Measurements from ENCODE around the gene PPIL1. TPM values are rescaled to one million over a fixed set of nuclear protein-coding genes. Genes with fewer than 3 reads are reported as not detected.

The PPIL1 gene
- total and polyA plus RNA-seq, 2 of the 13 experiments (the other 11 are each of a cell fraction or from before 2014, with no cell fraction given) = 74.2 to 144 TPM

DNA sequence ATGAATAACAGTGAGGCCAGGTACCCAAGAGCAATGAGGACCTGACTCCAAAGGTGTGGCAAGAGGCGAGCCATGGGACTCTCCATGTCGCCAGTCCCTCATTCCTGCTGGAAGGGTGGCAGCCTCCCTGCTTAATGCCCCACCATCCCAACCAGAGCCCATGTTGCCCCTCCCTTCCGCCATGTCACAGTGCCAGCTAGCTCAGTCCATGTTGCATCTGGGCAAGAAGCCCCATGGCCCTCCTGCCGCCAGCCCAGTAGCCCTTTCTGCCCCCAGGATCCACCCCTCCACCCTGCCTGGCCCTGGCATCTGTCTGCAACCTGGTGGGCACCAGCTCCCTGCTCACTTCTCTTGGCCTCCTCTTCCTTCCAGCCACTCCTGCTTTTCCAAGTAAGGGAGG is 29.4 kb downstream of the PPIL1 start:
- Histone ChIP-seq H3K79me2 (ENCODE audit: insufficient read depth, low read length) (no peaks in the 10 kb centered on the region), H3K9me3 (ENCODE audit: low read length) (no peaks in the 10 kb centered on the region), H2AFZ (ENCODE audit: low read length) (no peak overlapping the region), H4K20me1 (ENCODE audit: insufficient read depth, low read length) (no peaks in the 10 kb centered on the region), H3K36me3 (replicated peaks in 1 of 2; ENCODE audit: control insufficient read depth in 1 of 2, insufficient read depth in 2 of 2, low read length in 2 of 2) (no peaks in the 10 kb centered on the region), H3K27ac (ENCODE audit: extremely low read length, insufficient read depth, low read length) (no peak overlapping the region), H3K4me2 (ENCODE audit: low read depth, low read length) (no peak overlapping the region), H3K4me3 (replicated peaks in 1 of 3; ENCODE audit: insufficient read depth in 1 of 3, low read depth in 2 of 3, low read length in 3 of 3) (no peak overlapping the region), H3K9ac (ENCODE audit: insufficient read depth, low read depth, low read length) (no peak overlapping the region), H3K27me3 (ENCODE audit: control insufficient read depth in 1 of 2, insufficient read depth in 2 of 2, low read length in 2 of 2) (peaks cover 5 to 11% of the 10 kb centered on the region in 2 experiments), H3K4me1 (ENCODE audit: insufficient read depth, low read length) (peaks cover 24% of the 10 kb centered on the region)
- intact Hi-C loops (cut with micrococcal nuclease; ENCODE audit: unreplicated experiment) (no loop called here), in situ Hi-C loops (cut with HindIII; ENCODE audit: extremely low pct_ligation_motif_present, low pct_unique_long_range_greater_than_20kb) (no loop called here)
- ATAC-seq (no peak), FAIRE-seq (no peak), DNase-seq (ENCODE audit: low spot score) (no peak)
- 53% methylated on average over 4 of the region's 4 CpGs for WGBS (ENCODE audit: low lambda C conversion rate)
- ChIA-PET POLR2A (no interaction called here), CTCF (ENCODE audit: low intra/inter-chr PET ratio, low total read pairs) (no interaction called here)
- no TSS peak for BruUV-seq (replicated peaks)
- TF ChIP-seq BORCS8-MEF2B (CRISPR knock-in tag; IDR thresholded peaks at IDR 0.05) = no peak
- TF ChIP-seq, protein P1, sequence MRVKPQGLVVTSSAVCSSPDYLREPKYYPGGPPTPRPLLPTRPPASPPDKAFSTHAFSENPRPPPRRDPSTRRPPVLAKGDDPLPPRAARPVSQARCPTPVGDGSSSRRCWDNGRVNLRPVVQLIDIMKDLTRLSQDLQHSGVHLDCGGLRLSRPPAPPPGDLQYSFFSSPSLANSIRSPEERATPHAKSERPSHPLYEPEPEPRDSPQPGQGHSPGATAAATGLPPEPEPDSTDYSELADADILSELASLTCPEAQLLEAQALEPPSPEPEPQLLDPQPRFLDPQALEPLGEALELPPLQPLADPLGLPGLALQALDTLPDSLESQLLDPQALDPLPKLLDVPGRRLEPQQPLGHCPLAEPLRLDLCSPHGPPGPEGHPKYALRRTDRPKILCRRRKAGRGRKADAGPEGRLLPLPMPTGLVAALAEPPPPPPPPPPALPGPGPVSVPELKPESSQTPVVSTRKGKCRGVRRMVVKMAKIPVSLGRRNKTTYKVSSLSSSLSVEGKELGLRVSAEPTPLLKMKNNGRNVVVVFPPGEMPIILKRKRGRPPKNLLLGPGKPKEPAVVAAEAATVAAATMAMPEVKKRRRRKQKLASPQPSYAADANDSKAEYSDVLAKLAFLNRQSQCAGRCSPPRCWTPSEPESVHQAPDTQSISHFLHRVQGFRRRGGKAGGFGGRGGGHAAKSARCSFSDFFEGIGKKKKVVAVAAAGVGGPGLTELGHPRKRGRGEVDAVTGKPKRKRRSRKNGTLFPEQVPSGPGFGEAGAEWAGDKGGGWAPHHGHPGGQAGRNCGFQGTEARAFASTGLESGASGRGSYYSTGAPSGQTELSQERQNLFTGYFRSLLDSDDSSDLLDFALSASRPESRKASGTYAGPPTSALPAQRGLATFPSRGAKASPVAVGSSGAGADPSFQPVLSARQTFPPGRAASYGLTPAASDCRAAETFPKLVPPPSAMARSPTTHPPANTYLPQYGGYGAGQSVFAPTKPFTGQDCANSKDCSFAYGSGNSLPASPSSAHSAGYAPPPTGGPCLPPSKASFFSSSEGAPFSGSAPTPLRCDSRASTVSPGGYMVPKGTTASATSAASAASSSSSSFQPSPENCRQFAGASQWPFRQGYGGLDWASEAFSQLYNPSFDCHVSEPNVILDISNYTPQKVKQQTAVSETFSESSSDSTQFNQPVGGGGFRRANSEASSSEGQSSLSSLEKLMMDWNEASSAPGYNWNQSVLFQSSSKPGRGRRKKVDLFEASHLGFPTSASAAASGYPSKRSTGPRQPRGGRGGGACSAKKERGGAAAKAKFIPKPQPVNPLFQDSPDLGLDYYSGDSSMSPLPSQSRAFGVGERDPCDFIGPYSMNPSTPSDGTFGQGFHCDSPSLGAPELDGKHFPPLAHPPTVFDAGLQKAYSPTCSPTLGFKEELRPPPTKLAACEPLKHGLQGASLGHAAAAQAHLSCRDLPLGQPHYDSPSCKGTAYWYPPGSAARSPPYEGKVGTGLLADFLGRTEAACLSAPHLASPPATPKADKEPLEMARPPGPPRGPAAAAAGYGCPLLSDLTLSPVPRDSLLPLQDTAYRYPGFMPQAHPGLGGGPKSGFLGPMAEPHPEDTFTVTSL (CRISPR knock-in tag; IDR thresholded peaks at IDR 0.05; ENCODE audit: borderline replicate concordance) = no peak
- TF ChIP-seq, protein P2, sequence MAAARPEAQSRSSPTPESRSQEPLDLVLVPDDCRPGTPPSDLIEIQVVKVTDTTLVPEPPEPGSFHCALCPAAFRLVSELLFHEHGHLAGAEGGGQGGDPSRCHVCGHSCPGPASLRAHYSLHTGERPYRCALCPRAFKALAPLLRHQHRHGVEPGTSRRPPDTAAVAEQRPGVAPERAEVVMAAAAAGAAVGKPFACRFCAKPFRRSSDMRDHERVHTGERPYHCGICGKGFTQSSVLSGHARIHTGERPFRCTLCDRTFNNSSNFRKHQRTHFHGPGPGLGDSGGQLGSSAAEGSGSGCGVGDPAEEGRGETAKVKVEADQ (CRISPR knock-in tag; IDR thresholded peaks at IDR 0.05; ENCODE audit: borderline replicate concordance) = no peak
- TF ChIP-seq, protein P3, sequence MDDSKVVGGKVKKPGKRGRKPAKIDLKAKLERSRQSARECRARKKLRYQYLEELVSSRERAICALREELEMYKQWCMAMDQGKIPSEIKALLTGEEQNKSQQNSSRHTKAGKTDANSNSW (CRISPR knock-in tag; IDR thresholded peaks at IDR 0.05; ENCODE audit: borderline replicate concordance) = no peak
- no peak for TF ChIP-seq ZNF326 (CRISPR knock-in tag; IDR thresholded peaks at IDR 0.05; ENCODE audit: borderline replicate concordance)
- TF ChIP-seq ZNF33B (CRISPR knock-in tag; IDR thresholded peaks at IDR 0.05) = no peak
- no peak for TF ChIP-seq ZNF646 (CRISPR knock-in tag; IDR thresholded peaks at IDR 0.05)
- no peak for TF ChIP-seq RFXAP (CRISPR knock-in tag; IDR thresholded peaks at IDR 0.05; ENCODE audit: borderline replicate concordance)
- TF ChIP-seq KDM2A (CRISPR knock-in tag; IDR thresholded peaks at IDR 0.05; ENCODE audit: borderline replicate concordance, low read depth) = no peak
- TF ChIP-seq SIN3A (IDR thresholded peaks at IDR 0.05; ENCODE audit: borderline replicate concordance, low read depth, low read length) = no peak

Data from HepG2 (cell line).